Gastrocnemius medialis (tissue), 4 donors: ENCODE measurements around the gene TIMM8B.

Experiments used
- POLR2A ChIP-seq, 2 donors: fragments of 450-650 bp; IDR thresholded peaks; one replicate each; pipeline ENCODE4 v1.6.1; 2017; ENCODE audit warnings: antibody characterized with exemption in 2 of 2, mild to moderate bottlenecking in 2 of 2, moderate library complexity in 2 of 2
- TF ChIP-seq, protein P1 (sequence below), 5 experiments: fragments of 450-650 bp in 3 of 5; fragments of 200-600 bp in 2 of 5; sonication (generic) in 2 of 5; IDR thresholded peaks in 4 of 5; conservative IDR thresholded peaks in 1 of 5; 1 replicate in 4 of 5; 2 replicates in 1 of 5; pipeline ENCODE4 v1.5.1; 2016 to 2019; ENCODE audit warnings: antibody characterized with exemption in 5 of 5, mild to moderate bottlenecking in 3 of 5, moderate library complexity in 3 of 5

DNA sequence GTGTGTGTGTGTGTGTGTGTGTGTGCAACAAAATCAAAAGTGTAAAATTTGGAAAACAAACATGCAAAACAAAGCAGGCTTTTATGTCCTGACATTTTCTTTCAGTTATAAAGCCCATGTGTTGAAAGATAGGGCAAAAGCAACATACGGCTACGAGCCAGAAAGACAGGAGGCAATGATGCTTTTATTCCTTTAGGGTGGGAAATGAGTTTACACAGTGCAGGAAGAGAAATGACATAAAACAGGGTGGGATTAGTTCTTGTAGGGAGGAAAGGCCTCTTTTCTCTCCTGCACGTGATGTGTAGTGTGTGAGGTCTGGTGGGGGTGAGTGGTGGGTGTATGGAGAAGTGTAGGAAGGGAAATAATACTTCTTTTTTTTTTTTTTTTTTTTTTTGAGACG, 47.9 kb upstream of the TIMM8B start:
- TF ChIP-seq, protein P1, sequence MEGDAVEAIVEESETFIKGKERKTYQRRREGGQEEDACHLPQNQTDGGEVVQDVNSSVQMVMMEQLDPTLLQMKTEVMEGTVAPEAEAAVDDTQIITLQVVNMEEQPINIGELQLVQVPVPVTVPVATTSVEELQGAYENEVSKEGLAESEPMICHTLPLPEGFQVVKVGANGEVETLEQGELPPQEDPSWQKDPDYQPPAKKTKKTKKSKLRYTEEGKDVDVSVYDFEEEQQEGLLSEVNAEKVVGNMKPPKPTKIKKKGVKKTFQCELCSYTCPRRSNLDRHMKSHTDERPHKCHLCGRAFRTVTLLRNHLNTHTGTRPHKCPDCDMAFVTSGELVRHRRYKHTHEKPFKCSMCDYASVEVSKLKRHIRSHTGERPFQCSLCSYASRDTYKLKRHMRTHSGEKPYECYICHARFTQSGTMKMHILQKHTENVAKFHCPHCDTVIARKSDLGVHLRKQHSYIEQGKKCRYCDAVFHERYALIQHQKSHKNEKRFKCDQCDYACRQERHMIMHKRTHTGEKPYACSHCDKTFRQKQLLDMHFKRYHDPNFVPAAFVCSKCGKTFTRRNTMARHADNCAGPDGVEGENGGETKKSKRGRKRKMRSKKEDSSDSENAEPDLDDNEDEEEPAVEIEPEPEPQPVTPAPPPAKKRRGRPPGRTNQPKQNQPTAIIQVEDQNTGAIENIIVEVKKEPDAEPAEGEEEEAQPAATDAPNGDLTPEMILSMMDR (IDR thresholded peaks at IDR 0.05 in 4 of 5, conservative IDR thresholded peaks at IDR 0.05 in 1 of 5) = no peak
- TF ChIP-seq POLR2A (IDR thresholded peaks at IDR 0.05) = no peak
